ENCODE data around the gene GPSM3.

GPSM3 gene, protein sequence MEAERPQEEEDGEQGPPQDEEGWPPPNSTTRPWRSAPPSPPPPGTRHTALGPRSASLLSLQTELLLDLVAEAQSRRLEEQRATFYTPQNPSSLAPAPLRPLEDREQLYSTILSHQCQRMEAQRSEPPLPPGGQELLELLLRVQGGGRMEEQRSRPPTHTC

DNA sequence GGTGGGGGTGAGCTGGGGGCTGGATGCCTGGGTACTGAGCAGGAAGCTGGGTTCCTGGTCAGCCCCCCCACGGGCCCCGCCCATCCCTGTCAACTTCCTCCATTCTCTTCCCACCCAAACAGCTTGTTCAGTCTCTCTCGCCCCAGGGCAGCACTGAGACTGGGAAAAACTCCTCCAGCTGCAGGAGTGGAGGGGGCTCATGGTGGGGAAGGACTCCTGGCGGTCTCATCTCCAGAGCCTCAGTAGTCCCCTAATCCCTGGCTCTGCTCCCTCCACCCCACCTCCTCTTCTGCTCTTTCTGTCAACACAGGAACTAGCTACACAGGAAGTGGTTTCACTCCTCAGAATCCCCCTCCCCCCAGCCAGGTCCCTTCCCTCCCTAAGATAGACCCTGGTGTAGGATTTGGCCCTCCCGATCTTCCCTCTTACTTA, at the start of gene GPSM3:
Gene GPSM3, minus strand, starts transcription at position 36 of the 432 bp plus-strand sequence. CDS start 130 bp downstream, outside the sequence.
- POLR2A ChIA-PET, result interaction anchor here (0.9 to 11.7 kb wide), 2 partner anchors 15 to 40 kb away, joined by 4 to 153 read pairs; partner anchors contain the start of genes AGPAT1, PRRT1 and RNF5
- no peak for DNase-seq (ENCODE audit: extremely low spot score)
- TF ChIP-seq ARNT (IDR thresholded peaks at IDR 0.05) (no peak), LEF1 (IDR thresholded peaks at IDR 0.05; ENCODE audit: borderline replicate concordance) (no peak), FOXK2 (IDR thresholded peaks at IDR 0.05) (no peak), FOXA1 (IDR thresholded peaks at IDR 0.05) (no peak), BHLHE40 (IDR thresholded peaks at IDR 0.05; ENCODE audit: borderline replicate concordance) (no peak), HDGF (IDR thresholded peaks at IDR 0.05; ENCODE audit: borderline replicate concordance) (no peak), SUZ12 (IDR thresholded peaks at IDR 0.05) (no peak), CTBP1 (IDR thresholded peaks at IDR 0.05; ENCODE audit: borderline replicate concordance) (no peak)
- CTCF ChIA-PET, result interaction anchor here (1.3 kb wide), 1 partner anchor 74 kb away, joined by 3 read pairs; no protein-coding TSS in a partner anchor

DNA sequence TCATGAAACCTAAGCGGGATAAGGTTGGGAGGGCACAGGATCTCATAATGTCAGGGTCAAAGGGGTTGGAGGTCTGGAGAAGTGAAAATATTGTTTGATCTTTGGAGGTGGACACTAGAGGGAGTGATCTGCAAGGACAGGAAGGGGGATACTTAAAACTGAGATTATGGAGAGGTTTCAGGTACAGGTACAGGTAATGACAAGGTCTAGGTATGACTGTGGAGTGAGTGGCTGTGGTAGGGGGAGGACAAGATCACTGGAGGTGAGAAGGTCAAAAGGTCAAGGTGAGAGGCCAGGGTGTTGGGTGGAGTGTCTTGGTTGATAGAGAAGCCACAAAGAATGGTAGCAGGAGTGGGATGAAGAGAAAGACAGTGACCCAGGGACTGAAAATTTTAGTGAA, 48.2 kb upstream of the GPSM3 start:
- POLR2A ChIA-PET, result no interaction called here
- CTCF ChIA-PET, result no interaction called here
- no peak for TF ChIP-seq FOXK2 (IDR thresholded peaks at IDR 0.05)
- TF ChIP-seq TARDBP (IDR thresholded peaks at IDR 0.05), result no peak
- TF ChIP-seq NFRKB (IDR thresholded peaks at IDR 0.05), result no peak
- TF ChIP-seq, protein P1, sequence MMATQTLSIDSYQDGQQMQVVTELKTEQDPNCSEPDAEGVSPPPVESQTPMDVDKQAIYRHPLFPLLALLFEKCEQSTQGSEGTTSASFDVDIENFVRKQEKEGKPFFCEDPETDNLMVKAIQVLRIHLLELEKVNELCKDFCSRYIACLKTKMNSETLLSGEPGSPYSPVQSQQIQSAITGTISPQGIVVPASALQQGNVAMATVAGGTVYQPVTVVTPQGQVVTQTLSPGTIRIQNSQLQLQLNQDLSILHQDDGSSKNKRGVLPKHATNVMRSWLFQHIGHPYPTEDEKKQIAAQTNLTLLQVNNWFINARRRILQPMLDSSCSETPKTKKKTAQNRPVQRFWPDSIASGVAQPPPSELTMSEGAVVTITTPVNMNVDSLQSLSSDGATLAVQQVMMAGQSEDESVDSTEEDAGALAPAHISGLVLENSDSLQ (IDR thresholded peaks at IDR 0.05), result no peak
- no peak for TF ChIP-seq ARNT (IDR thresholded peaks at IDR 0.05)
- no peak for DNase-seq (ENCODE audit: extremely low spot score)

DNA sequence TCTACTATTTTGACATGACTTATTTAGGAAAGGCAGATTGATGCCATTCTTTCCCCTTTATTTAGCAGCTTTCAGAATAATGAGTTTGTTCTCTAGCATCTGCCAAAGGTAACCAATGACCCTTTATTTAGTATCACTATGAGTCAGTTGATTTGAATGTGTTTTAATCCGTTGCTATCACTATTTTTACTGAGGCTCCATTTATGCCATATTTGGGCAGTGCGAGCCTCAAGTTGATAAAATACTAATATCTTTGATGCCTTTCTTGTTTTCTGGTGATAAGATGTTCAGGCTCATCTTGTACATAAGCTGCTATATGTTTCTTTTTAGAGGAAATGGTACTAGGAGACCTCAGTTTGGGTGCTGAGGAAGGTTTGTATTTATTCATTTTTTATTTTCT, 47.0 kb upstream of the GPSM3 start:
- TF ChIP-seq ELF4 (IDR thresholded peaks at IDR 0.05) (no peak), ARNT (IDR thresholded peaks at IDR 0.05) (no peak), BHLHE40 (IDR thresholded peaks at IDR 0.05; ENCODE audit: borderline replicate concordance) (no peak), SUZ12 (IDR thresholded peaks at IDR 0.05) (no peak), FOXM1 (IDR thresholded peaks at IDR 0.05; ENCODE audit: borderline replicate concordance) (no peak), NFRKB (IDR thresholded peaks at IDR 0.05) (no peak), SP1 (IDR thresholded peaks at IDR 0.05) (no peak), HDGF (IDR thresholded peaks at IDR 0.05; ENCODE audit: borderline replicate concordance) (no peak), TARDBP (IDR thresholded peaks at IDR 0.05) (no peak), ZNF384 (IDR thresholded peaks at IDR 0.05) (no peak)
- ChIA-PET CTCF (no interaction called here), POLR2A (no interaction called here)
- no peak for DNase-seq (ENCODE audit: extremely low spot score)

DNA sequence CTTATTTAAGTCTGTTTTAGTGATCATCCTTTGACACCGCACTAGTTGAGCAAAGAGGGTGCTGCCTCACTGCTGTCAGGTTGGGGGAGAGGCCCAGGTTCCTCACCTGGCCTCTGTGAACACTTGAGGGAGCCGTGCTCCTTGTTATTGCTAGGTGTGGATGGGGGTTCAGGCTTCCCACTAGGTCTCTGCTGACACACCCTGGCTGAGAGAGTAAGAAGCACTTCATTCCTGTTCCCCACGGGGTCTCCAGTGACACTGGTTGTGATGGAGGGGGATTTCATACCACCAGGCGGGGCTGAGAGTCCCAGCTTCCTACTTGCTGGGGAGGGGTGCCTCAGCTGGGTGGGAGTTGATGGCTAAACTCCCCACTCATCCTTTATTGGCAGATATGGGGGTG, 42.5 kb upstream of the GPSM3 start:
- ChIA-PET POLR2A (no interaction called here), CTCF (interaction anchor here (1.2 kb wide), 1 partner anchor 11 kb away, joined by 3 read pairs; no protein-coding TSS in a partner anchor)
- DNase-seq (ENCODE audit: extremely low spot score), result no peak
- no peak for TF ChIP-seq SP1 (IDR thresholded peaks at IDR 0.05)
- TF ChIP-seq, protein P1 (IDR thresholded peaks at IDR 0.05), result no peak
- no peak for TF ChIP-seq ELF4 (IDR thresholded peaks at IDR 0.05)
- no peak for TF ChIP-seq ARNT (IDR thresholded peaks at IDR 0.05)
- TF ChIP-seq FOXA1 (IDR thresholded peaks at IDR 0.05), result no peak
- no peak for TF ChIP-seq SUZ12 (IDR thresholded peaks at IDR 0.05)
- TF ChIP-seq TARDBP (IDR thresholded peaks at IDR 0.05), result no peak
- no peak for TF ChIP-seq ZNF384 (IDR thresholded peaks at IDR 0.05)

DNA sequence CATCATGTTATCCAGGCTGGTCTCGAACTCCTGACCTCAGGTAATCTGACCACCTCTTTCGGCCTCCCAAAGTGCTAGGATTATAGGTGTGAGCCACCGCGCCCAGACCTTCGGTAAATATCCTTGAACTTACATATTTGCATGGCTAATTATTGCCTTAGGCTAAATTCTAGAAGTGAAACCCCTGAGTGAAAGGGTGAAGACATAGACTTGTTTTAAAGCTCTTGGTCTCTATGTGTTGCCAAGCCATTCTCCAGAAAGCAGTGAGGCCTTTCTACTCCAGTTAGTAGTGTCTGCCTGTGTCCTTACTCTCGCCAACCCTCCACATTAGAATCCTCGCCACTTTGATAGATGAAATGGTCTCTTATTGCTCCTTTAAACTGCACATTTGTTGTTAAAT, 34.0 kb upstream of the GPSM3 start:
- POLR2A ChIA-PET, result no interaction called here
- TF ChIP-seq L3MBTL2 (conservative IDR thresholded peaks at IDR 0.05) (no peak), TARDBP (IDR thresholded peaks at IDR 0.05) (no peak)
- DNase-seq (ENCODE audit: extremely low spot score), result no peak
- CTCF ChIA-PET, result no interaction called here

DNA sequence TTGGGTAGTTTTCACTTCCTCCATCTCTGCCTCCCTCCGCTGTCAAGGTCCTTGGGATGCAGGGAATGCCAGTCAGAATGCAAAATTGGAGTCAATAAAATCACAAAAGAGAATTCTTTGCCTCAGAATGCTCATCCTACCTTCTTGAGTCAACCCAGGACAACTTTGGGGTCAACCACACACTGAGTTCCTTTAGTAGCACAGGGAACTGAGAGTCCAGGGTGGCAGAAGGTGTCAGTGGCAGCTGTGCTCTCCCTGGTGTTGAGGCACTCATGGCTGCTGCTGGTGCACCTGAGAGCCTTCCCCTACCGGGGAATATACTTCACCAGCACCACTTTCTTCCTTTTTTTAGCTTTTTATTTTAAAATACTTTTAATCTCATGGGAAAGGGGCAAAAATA, 32.3 kb upstream of the GPSM3 start:
- POLR2A ChIA-PET, result no interaction called here
- CTCF ChIA-PET, result no interaction called here
- TF ChIP-seq BHLHE40 (IDR thresholded peaks at IDR 0.05; ENCODE audit: borderline replicate concordance), result no peak
- no peak for TF ChIP-seq SP1 (IDR thresholded peaks at IDR 0.05)
- TF ChIP-seq ARNT (IDR thresholded peaks at IDR 0.05), result no peak
- TF ChIP-seq, protein P1 (IDR thresholded peaks at IDR 0.05), result no peak
- TF ChIP-seq FOXA1 (IDR thresholded peaks at IDR 0.05), result no peak
- no peak for TF ChIP-seq NFRKB (IDR thresholded peaks at IDR 0.05)
- no peak for TF ChIP-seq L3MBTL2 (conservative IDR thresholded peaks at IDR 0.05)
- TF ChIP-seq SUZ12 (IDR thresholded peaks at IDR 0.05), result no peak
- no peak for TF ChIP-seq FOXM1 (IDR thresholded peaks at IDR 0.05; ENCODE audit: borderline replicate concordance)
- TF ChIP-seq ZNF384 (IDR thresholded peaks at IDR 0.05), result no peak
- TF ChIP-seq FOXK2 (IDR thresholded peaks at IDR 0.05), result no peak
- no peak for TF ChIP-seq TARDBP (IDR thresholded peaks at IDR 0.05)
- no peak for TF ChIP-seq HDGF (IDR thresholded peaks at IDR 0.05; ENCODE audit: borderline replicate concordance)
- no peak for TF ChIP-seq CTBP1 (IDR thresholded peaks at IDR 0.05; ENCODE audit: borderline replicate concordance)
- DNase-seq (ENCODE audit: extremely low spot score), result no peak

Measured in HEK293T (cell line).